ENCODE data around the gene ST6GALNAC5.

GRCh38 chr1:77095236-77095635 is 228.0 kb downstream of the ST6GALNAC5 start:
- TF ChIP-seq GATA2 (IDR thresholded peaks at IDR 0.05; ENCODE audit: low read depth, low read length): no peak
- no peak for TF ChIP-seq GATA3 (IDR thresholded peaks at IDR 0.05; ENCODE audit: low read depth, low read length)
